HCT116 (cell line): ENCODE results near the gene BEND5. TPM values are rescaled to one million over a fixed set of nuclear protein-coding genes. Genes with fewer than 3 reads are reported as not detected.

ENCODE experiments used
- ATAC-seq: fragments of 200-7000 bp; cut with Tn5 transposase; 2 replicates; pipeline ENCODE4 v1.9.1; 2020; ENCODE audit warnings: mild to moderate bottlenecking, moderate library complexity
- BruUV-seq: library from RNA; stranded (reverse); fragments of 400-500 nt; replicated peaks from 2 replicates; lab custom pipeline; 2021; lab: Mats Ljungman, UMichigan
- CTCF ChIA-PET: fragments of 300-600 bp; sonication (Branson Sonifier 250); formaldehyde crosslinking; loops from one replicate; lab custom pipeline; 2021; ENCODE audit warnings: antibody characterized with exemption; lab: Charles Lee
- POLR2A ChIA-PET: fragments of 300-600, 350-600 bp; sonication (Branson Sonifier 250); formaldehyde crosslinking; loops from one replicate; lab custom pipeline; 2021; ENCODE audit warnings: antibody characterized with exemption; lab: Charles Lee
- RAD21 ChIA-PET, 2 experiments: fragments of 300-600 bp; sonication (Branson Sonifier 250); formaldehyde crosslinking; loops; one replicate each; lab custom pipeline; 2023; ENCODE audit warnings: low total read pairs in 2 of 2; ENCODE audit not compliant: uncharacterized antibody in 2 of 2, unreplicated experiment in 2 of 2, low non-redundant PET in 1 of 2; lab: Charles Lee
- DNase-seq: peaks from one replicate; pipeline ENCODE4 v3.0.0-alpha.2; 2010; ENCODE audit warnings: low read depth, low spot score
- H2AFZ ChIP-seq: fragments of 200-600 bp; shearing (Covaris generic), sonication (generic); 2 replicates; pipeline ENCODE4 v1.6.1; 2017; ENCODE audit warnings: low read depth, mixed run types, mixed read lengths, antibody characterized with exemption, low read length; ENCODE audit not compliant: poor library complexity, severe bottlenecking
- H3K27ac ChIP-seq: 2 replicates; pipeline ENCODE4 v1.5.1; 2012; ENCODE audit warnings: low read depth, low read length
- H3K27me3 ChIP-seq: fragments of 200-600 bp; sonication (generic); 2 replicates; pipeline ENCODE4 v1.6.1; 2016; ENCODE audit warnings: mixed run types, low read length, mixed read lengths; ENCODE audit not compliant: insufficient read depth
- H3K36me3 ChIP-seq, 2 experiments: fragments of 200-500 bp in 1 of 2; fragments of 200-600 bp in 1 of 2; sonication (Bioruptor generic) in 1 of 2; sonication (generic) in 1 of 2; 2 replicates each; pipeline versions ENCODE4 v1.5.1 to v1.6.1; 2014 to 2016; ENCODE audit warnings: low read length in 2 of 2, inconsistent platforms in 1 of 2, mixed read lengths in 1 of 2, mixed run types in 1 of 2; ENCODE audit not compliant: insufficient read depth in 2 of 2, control insufficient read depth in 1 of 2
- H3K4me1 ChIP-seq, 2 experiments: fragments of 200-600 bp in 1 of 2; sonication (generic) in 1 of 2; 2 replicates each; pipeline versions ENCODE4 v1.5.1 to v1.6.1; 2012 to 2017; ENCODE audit warnings: low read length in 2 of 2, inconsistent platforms in 1 of 2, mild to moderate bottlenecking in 1 of 2, mixed read lengths in 1 of 2, mixed run types in 1 of 2, moderate library complexity in 1 of 2; ENCODE audit not compliant: insufficient read depth in 2 of 2, control insufficient read depth in 1 of 2
- H3K4me2 ChIP-seq: fragments of 200-600 bp; sonication (generic); 2 replicates; pipeline ENCODE4 v1.6.1; 2017; ENCODE audit warnings: mixed run types, low read length, mixed read lengths
- H3K4me3 ChIP-seq, 2 experiments: fragments of 200-600 bp in 1 of 2; sonication (generic) in 1 of 2; replicated peaks in 1 of 2; 2 replicates each; pipeline ENCODE4 v1.5.1; 2011 to 2016; ENCODE audit warnings: low read length in 2 of 2, control low read depth in 1 of 2, low read depth in 1 of 2, mild to moderate bottlenecking in 1 of 2, mixed read lengths in 1 of 2, mixed run types in 1 of 2
- H3K79me2 ChIP-seq: fragments of 200-600 bp; sonication (generic); 2 replicates; pipeline ENCODE4 v1.6.1; 2017; ENCODE audit warnings: mild to moderate bottlenecking, mixed run types, low read length, moderate library complexity, mixed read lengths; ENCODE audit not compliant: insufficient read depth
- H3K9ac ChIP-seq: fragments of 200-600 bp; sonication (generic); 2 replicates; pipeline ENCODE4 v1.6.1; 2016; ENCODE audit warnings: low read length, mixed read lengths
- H3K9me2 ChIP-seq: fragments of 200-600 bp; sonication (generic), shearing (Covaris generic); 2 replicates; pipeline ENCODE4 v1.6.1; 2017; ENCODE audit warnings: mixed run types, mild to moderate bottlenecking, moderate library complexity; ENCODE audit not compliant: insufficient read depth
- H3K9me3 ChIP-seq, 2 experiments: fragments of 200-500 bp in 1 of 2; fragments of 200-600 bp in 1 of 2; sonication (Bioruptor generic) in 1 of 2; sonication (generic) in 1 of 2; 2 replicates each; pipeline ENCODE4 v1.6.1; 2014 to 2017; ENCODE audit warnings: low read length in 2 of 2, mixed read lengths in 2 of 2, inconsistent platforms in 1 of 2, low read depth in 1 of 2, mild to moderate bottlenecking in 1 of 2, mixed run types in 1 of 2, moderate library complexity in 1 of 2; ENCODE audit not compliant: control insufficient read depth in 1 of 2, insufficient read depth in 1 of 2
- H4K20me1 ChIP-seq: fragments of 200-600 bp; sonication (generic), shearing (Covaris generic); 2 replicates; pipeline ENCODE4 v1.6.1; 2017; ENCODE audit warnings: mixed run types, mild to moderate bottlenecking, moderate library complexity; ENCODE audit not compliant: insufficient read depth
- CEBPB ChIP-seq: IDR thresholded peaks from 2 replicates; pipeline ENCODE4 v1.6.1; 2012; ENCODE audit warnings: low read depth
- EGR1 ChIP-seq: IDR thresholded peaks from 2 replicates; pipeline ENCODE4 v1.6.1; 2012; ENCODE audit warnings: low read depth
- ELF1 ChIP-seq: IDR thresholded peaks from 2 replicates; pipeline ENCODE4 v1.6.1; 2012; ENCODE audit warnings: low read depth, borderline replicate concordance
- EZH2 ChIP-seq: fragments of 200-600 bp; sonication (generic); IDR thresholded peaks from 2 replicates; pipeline ENCODE4 v1.6.1; 2017; ENCODE audit warnings: antibody characterized with exemption, mixed run types
- FOSL1 ChIP-seq: IDR thresholded peaks from 2 replicates; pipeline ENCODE4 v1.6.1; 2012; ENCODE audit warnings: low read depth
- JUND ChIP-seq: IDR thresholded peaks from 2 replicates; pipeline ENCODE4 v1.6.1; 2012
- MAX ChIP-seq: IDR thresholded peaks from 2 replicates; pipeline ENCODE4 v1.6.1; 2012
- POLR2A ChIP-seq: IDR thresholded peaks from 2 replicates; pipeline ENCODE4 v1.7.0; 2011; ENCODE audit warnings: borderline replicate concordance; ENCODE audit not compliant: insufficient read depth, insufficient read length; ENCODE audit errors: extremely low read depth
- POLR2AphosphoS5 ChIP-seq: IDR thresholded peaks from 2 replicates; pipeline ENCODE4 v1.6.1; 2011; ENCODE audit warnings: mild to moderate bottlenecking, low read depth, low read length, moderate library complexity
- RAD21 ChIP-seq: IDR thresholded peaks from 2 replicates; pipeline ENCODE4 v1.6.1; 2012; ENCODE audit warnings: low read depth, mild to moderate bottlenecking
- SIN3A ChIP-seq: IDR thresholded peaks from 2 replicates; pipeline ENCODE4 v1.6.1; 2012; ENCODE audit warnings: low read depth
- SRF ChIP-seq: IDR thresholded peaks from 2 replicates; pipeline ENCODE4 v1.6.1; 2012; ENCODE audit warnings: low read depth
- TCF7L2 ChIP-seq: IDR thresholded peaks from 2 replicates; pipeline ENCODE4 v1.7.0; 2011; ENCODE audit warnings: borderline replicate concordance, inconsistent platforms; ENCODE audit not compliant: insufficient read depth, insufficient read length; ENCODE audit errors: extremely low read depth
- YY1 ChIP-seq: IDR thresholded peaks from 2 replicates; pipeline ENCODE4 v1.6.1; 2011; ENCODE audit warnings: low read length, low read depth, moderate library complexity, mild to moderate bottlenecking; ENCODE audit not compliant: insufficient replicate concordance; ENCODE audit errors: extremely low read depth
- ZBTB33 ChIP-seq: IDR thresholded peaks from 2 replicates; pipeline ENCODE4 v1.6.1; 2011; ENCODE audit warnings: mild to moderate bottlenecking, low read length, moderate library complexity; ENCODE audit not compliant: insufficient replicate concordance; ENCODE audit errors: extremely low read depth
- ZFX ChIP-seq: fragments of 450-650 bp; IDR thresholded peaks from 2 replicates; pipeline ENCODE4 v1.6.1; 2017
- intact Hi-C: fragments of 100-400 bp; cut with micrococcal nuclease; formaldehyde crosslinking; loops from 2 replicates; pipeline ENCODE4 v1.10.0; 2022
- total RNA-seq: library from RNA; stranded (reverse); gene quantifications from one replicate; pipeline ENCODE4 v1.2.1, GENCODE V29; 2021; ENCODE audit not compliant: unreplicated experiment
- TF ChIP-seq, protein P1 (sequence below): IDR thresholded peaks from 2 replicates; pipeline ENCODE4 v1.6.1; 2012; ENCODE audit warnings: low read depth
- TF ChIP-seq, protein P2 (sequence below), 3 experiments: fragments of 200-600 bp in 1 of 3; sonication (generic) in 1 of 3; IDR thresholded peaks in 2 of 3; conservative IDR thresholded peaks in 1 of 3; 2 replicates each; pipeline ENCODE4 v1.5.1; 2012 to 2017; ENCODE audit warnings: low read depth in 2 of 3, low read length in 2 of 3, antibody characterized with exemption in 1 of 3, borderline replicate concordance in 1 of 3, control low read depth in 1 of 3, mild to moderate bottlenecking in 1 of 3, mixed read lengths in 1 of 3, mixed run types in 1 of 3, moderate library complexity in 1 of 3; ENCODE audit not compliant: insufficient read depth in 1 of 3

Gene BEND5
- total RNA-seq, 1 experiment from 2014 or later, result not detected

GRCh38 chr1:48790397-48790796, 13.7 kb upstream of the BEND5 start:
- intact Hi-C loops, result no loop called here
- no peaks in the 10 kb centered on the region for H3K36me3 ChIP-seq
- BruUV-seq, result no TSS peak
- CTCF ChIA-PET, result no interaction called here
- H3K4me1 ChIP-seq, result no peaks in the 10 kb centered on the region
- H3K9me2 ChIP-seq, result no peaks in the 10 kb centered on the region
- no peak overlapping the region for H3K27ac ChIP-seq
- H3K4me3 ChIP-seq, result no peak overlapping the region
- no peak for DNase-seq
- no peaks in the 10 kb centered on the region for H4K20me1 ChIP-seq
- H3K79me2 ChIP-seq, result no peaks in the 10 kb centered on the region
- TF ChIP-seq ELF1 (no peak), POLR2AphosphoS5 (no peak), EGR1 (no peak), EZH2 (no peak), ZFX (no peak), SRF (no peak), SIN3A (no peak), RAD21 (no peak), CEBPB (no peak), ZBTB33 (no peak), FOSL1 (no peak), MAX (no peak), TCF7L2 (no peak), JUND (no peak), POLR2A (no peak), YY1 (no peak)
- TF ChIP-seq, protein P1, sequence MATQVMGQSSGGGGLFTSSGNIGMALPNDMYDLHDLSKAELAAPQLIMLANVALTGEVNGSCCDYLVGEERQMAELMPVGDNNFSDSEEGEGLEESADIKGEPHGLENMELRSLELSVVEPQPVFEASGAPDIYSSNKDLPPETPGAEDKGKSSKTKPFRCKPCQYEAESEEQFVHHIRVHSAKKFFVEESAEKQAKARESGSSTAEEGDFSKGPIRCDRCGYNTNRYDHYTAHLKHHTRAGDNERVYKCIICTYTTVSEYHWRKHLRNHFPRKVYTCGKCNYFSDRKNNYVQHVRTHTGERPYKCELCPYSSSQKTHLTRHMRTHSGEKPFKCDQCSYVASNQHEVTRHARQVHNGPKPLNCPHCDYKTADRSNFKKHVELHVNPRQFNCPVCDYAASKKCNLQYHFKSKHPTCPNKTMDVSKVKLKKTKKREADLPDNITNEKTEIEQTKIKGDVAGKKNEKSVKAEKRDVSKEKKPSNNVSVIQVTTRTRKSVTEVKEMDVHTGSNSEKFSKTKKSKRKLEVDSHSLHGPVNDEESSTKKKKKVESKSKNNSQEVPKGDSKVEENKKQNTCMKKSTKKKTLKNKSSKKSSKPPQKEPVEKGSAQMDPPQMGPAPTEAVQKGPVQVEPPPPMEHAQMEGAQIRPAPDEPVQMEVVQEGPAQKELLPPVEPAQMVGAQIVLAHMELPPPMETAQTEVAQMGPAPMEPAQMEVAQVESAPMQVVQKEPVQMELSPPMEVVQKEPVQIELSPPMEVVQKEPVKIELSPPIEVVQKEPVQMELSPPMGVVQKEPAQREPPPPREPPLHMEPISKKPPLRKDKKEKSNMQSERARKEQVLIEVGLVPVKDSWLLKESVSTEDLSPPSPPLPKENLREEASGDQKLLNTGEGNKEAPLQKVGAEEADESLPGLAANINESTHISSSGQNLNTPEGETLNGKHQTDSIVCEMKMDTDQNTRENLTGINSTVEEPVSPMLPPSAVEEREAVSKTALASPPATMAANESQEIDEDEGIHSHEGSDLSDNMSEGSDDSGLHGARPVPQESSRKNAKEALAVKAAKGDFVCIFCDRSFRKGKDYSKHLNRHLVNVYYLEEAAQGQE, result no peak
- TF ChIP-seq, protein P2, sequence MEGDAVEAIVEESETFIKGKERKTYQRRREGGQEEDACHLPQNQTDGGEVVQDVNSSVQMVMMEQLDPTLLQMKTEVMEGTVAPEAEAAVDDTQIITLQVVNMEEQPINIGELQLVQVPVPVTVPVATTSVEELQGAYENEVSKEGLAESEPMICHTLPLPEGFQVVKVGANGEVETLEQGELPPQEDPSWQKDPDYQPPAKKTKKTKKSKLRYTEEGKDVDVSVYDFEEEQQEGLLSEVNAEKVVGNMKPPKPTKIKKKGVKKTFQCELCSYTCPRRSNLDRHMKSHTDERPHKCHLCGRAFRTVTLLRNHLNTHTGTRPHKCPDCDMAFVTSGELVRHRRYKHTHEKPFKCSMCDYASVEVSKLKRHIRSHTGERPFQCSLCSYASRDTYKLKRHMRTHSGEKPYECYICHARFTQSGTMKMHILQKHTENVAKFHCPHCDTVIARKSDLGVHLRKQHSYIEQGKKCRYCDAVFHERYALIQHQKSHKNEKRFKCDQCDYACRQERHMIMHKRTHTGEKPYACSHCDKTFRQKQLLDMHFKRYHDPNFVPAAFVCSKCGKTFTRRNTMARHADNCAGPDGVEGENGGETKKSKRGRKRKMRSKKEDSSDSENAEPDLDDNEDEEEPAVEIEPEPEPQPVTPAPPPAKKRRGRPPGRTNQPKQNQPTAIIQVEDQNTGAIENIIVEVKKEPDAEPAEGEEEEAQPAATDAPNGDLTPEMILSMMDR (IDR thresholded peaks at IDR 0.05 in 2 of 3, conservative IDR thresholded peaks at IDR 0.05 in 1 of 3; ENCODE audit: borderline replicate concordance in 1 of 3, insufficient read depth in 1 of 3, low read depth in 2 of 3, low read length in 2 of 3), result no peak
- TF ChIP-seq, all 23 proteins: peak for 0
- H3K9me3 ChIP-seq, result no peaks in the 10 kb centered on the region
- no peak overlapping the region for H3K4me2 ChIP-seq
- ChIA-PET POLR2A (no interaction called here), RAD21 (no interaction called here)
- no peaks in the 10 kb centered on the region for H3K27me3 ChIP-seq
- H2AFZ ChIP-seq, result no peak overlapping the region
- H3K9ac ChIP-seq, result no peak overlapping the region
- ATAC-seq, result no peak
